Upper lobe of right lung (tissue), 1 donor: ENCODE data around the gene LMBR1L. TPM values are rescaled to one million over a fixed set of nuclear protein-coding genes. Genes with fewer than 3 reads are reported as not detected.

Experiments
- ATAC-seq: fragments of 200-7000 bp; cut with Tn5 transposase; one replicate; pipeline ENCODE4 v1.9.1; 2020; ENCODE audit warnings: mild to moderate bottlenecking, moderate library complexity
- DNase-seq: peaks from one replicate; pipeline ENCODE4 v3.0.0-alpha.2; 2020
- H3K27ac ChIP-seq: fragments of 200-600 bp; one replicate; pipeline ENCODE4 v1.8.0; 2022
- H3K27me3 ChIP-seq: fragments of 200-600 bp; one replicate; pipeline ENCODE4 v1.8.0; 2022; ENCODE audit warnings: mild to moderate bottlenecking
- H3K36me3 ChIP-seq: fragments of 200-600 bp; one replicate; pipeline ENCODE4 v1.8.0; 2022
- H3K4me1 ChIP-seq: fragments of 200-600 bp; one replicate; pipeline ENCODE4 v1.8.0; 2022
- H3K4me3 ChIP-seq: fragments of 200-600 bp; one replicate; pipeline ENCODE4 v1.8.0; 2022; ENCODE audit warnings: mild to moderate bottlenecking
- H3K9me3 ChIP-seq: fragments of 200-600 bp; one replicate; pipeline ENCODE4 v1.8.0; 2022
- intact Hi-C: fragments of 100-400 bp; cut with DNase I; formaldehyde crosslinking; loops from one replicate; pipeline ENCODE4 v1.11.0; 2022
- total RNA-seq: library from RNA; stranded (reverse); fragmentation: NEBNext Ultra II Directional; extraction: Animal tissue kit (Norgen Biotek cat#: 25700); gene quantifications from one replicate; pipeline ENCODE4 v1.2.1, GENCODE V29; 2021
- TF ChIP-seq, protein P1 (sequence below): fragments of 200-600 bp; IDR thresholded peaks from one replicate; pipeline ENCODE4 v1.8.0; 2022; ENCODE audit warnings: antibody characterized with exemption
- donor health status: DM: no; HTN: yes; CAD: no; lungs with severe emphysema.

The LMBR1L gene
- total RNA-seq, 1 donor from 2014 or later, result 54.3 TPM

DNA sequence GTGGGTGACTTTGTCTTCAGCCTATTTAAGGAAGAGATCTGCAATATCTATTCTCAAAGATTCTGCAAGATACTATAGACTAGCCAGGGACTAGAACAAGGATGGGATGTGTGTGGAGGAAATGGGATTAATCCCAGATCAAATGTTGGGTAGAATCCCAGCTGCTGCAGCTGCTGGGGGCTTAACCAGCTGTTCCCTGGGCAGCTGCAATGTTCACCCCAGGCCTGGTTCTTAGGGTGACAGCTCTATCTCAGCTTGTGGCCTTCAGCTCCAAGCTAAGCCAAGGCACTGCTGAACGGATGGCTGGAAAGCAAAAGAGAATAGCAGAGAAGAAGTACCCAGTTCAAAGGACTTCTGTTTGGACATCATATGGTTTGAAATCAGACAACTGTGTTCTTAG, 30.9 kb downstream of the LMBR1L start:
- DNase-seq, result no peak
- no peaks in the 10 kb centered on the region for H3K27me3 ChIP-seq
- TF ChIP-seq, protein P1, sequence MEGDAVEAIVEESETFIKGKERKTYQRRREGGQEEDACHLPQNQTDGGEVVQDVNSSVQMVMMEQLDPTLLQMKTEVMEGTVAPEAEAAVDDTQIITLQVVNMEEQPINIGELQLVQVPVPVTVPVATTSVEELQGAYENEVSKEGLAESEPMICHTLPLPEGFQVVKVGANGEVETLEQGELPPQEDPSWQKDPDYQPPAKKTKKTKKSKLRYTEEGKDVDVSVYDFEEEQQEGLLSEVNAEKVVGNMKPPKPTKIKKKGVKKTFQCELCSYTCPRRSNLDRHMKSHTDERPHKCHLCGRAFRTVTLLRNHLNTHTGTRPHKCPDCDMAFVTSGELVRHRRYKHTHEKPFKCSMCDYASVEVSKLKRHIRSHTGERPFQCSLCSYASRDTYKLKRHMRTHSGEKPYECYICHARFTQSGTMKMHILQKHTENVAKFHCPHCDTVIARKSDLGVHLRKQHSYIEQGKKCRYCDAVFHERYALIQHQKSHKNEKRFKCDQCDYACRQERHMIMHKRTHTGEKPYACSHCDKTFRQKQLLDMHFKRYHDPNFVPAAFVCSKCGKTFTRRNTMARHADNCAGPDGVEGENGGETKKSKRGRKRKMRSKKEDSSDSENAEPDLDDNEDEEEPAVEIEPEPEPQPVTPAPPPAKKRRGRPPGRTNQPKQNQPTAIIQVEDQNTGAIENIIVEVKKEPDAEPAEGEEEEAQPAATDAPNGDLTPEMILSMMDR, result no peak
- H3K9me3 ChIP-seq, result no peaks in the 10 kb centered on the region
- intact Hi-C loops, result loop anchor here (10.0 kb wide), 1 partner anchor 45 kb away; no protein-coding TSS in a partner anchor
- H3K4me3 ChIP-seq, result no peak overlapping the region
- H3K4me1 ChIP-seq, result no peaks in the 10 kb centered on the region
- ATAC-seq, result no peak
- no peaks in the 10 kb centered on the region for H3K36me3 ChIP-seq
- H3K27ac ChIP-seq, result no peak overlapping the region

DNA sequence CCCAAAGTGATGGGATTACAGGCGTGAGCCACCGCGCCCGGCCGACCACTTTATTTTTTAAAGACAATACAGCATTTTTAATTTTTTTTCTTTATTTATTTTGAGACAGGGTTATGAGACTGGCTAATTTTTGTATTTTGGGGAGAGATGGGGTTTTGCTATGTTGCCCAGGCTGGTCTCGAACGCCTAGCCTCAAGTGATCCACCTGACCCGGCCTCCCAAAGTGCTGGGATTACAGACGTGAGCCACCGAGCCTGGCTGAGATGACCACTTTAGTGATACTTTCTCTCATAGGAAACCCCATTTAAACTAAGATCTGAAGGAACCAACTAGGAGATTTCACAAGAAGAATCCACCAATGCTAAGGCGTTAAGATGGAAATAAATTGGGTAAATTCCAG, 39.7 kb downstream of the LMBR1L start:
- DNase-seq (no peak), ATAC-seq (no peak)
- Histone ChIP-seq H3K4me3 (no peak overlapping the region), H3K36me3 (no peaks in the 10 kb centered on the region), H3K9me3 (no peaks in the 10 kb centered on the region), H3K27ac (no peak overlapping the region), H3K4me1 (peaks cover 4% of the 10 kb centered on the region), H3K27me3 (no peaks in the 10 kb centered on the region)
- intact Hi-C loops, result loop anchor here (10.0 kb wide), 1 partner anchor 54 kb away; no protein-coding TSS in a partner anchor
- TF ChIP-seq, protein P1, result no peak

DNA sequence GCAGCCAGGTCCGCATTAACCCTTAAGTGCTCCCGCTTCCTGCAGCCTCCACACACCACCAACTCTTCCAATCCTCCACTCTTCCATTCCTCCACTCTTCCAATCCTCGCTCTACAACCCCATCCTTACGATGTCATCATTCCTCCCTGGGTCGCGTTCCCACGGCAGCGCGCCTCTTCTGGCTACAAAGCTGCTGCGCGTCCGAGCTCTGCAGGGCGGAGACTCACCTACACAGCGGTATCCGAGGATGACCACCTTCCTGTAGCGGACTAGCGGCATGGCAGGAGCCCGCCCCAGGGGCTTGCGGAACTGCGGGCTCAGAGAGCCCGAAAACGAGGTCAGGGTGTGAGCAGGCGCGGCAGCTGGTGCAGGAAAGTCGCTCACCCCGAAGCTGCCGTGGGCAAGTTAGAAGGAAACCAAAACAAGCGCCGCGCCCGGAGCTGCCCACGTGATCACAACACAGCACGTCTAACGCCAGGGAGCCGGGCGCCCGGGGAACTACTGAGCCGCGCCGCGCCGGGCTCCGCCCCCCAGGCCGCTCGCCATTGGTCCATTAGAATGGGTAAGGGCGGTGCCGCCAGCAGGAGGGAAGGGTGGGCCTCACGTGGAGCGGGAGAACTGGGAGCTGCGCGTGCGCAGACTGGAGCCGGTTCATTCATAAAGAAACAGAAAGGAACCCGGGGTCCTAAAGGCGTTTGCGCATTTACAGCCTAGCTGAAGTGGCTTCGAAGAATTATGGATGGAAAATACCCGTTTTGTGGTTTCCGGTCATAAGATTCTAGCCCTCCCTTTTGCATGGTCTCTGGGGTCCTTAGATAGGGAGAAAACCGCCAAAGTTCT, 40.9 kb downstream of the LMBR1L start, which contains the start of gene RHEBL1:
RHEBL1 (minus strand) TSS at position 473 of the 840 bp plus-strand sequence; CDS start at position 279, 194 bp downstream.
- Histone ChIP-seq H3K4me1 (peaks cover 4% of the 10 kb centered on the region), H3K9me3 (no peaks in the 10 kb centered on the region), H3K27me3 (no peaks in the 10 kb centered on the region), H3K36me3 (no peaks in the 10 kb centered on the region), H3K27ac (peak within 1 kb of the TSS; percentile 78), H3K4me3 (peak within 1 kb of the TSS; percentile 91)
- DNase-seq (peak; percentile 99), ATAC-seq (peak; percentile 100)
- intact Hi-C loops, result loop anchor here (10.0 kb wide), 1 partner anchor 55 kb away; no protein-coding TSS in a partner anchor
- TF ChIP-seq, protein P1, result peak; percentile 14

DNA sequence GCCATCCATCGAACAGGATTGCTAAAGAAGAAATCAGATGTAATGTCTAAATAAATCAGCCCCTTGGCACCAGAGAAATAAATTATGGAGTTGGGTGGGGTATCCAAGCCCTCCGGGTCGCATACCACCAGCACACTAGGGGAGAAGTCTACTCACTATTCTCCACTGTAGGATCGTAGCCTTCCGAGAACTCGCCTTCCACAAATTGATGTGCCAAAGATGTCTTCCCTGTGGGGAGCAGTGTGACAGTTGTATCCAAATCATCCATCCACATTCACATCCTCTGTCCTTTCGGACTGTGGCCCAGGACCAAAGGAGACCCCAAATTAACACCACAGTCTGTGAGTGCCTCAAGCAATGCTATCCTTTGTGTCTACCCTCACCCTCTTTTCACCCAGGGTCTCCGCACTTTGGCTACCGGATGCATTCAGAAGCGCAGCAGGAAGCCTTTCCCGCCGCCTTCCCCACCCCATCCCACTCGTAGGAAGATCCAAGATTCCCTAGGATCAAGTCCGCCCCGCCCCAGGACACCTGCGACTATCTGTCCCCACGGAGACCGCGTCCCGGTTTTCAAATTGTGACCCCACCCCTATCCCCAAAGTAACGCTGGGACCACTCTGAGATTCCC, 41.7 kb downstream of the LMBR1L start:
- Histone ChIP-seq H3K36me3 (no peaks in the 10 kb centered on the region), H3K4me3 (peak overlapping the region; percentile 91), H3K9me3 (no peaks in the 10 kb centered on the region), H3K27me3 (no peaks in the 10 kb centered on the region), H3K4me1 (peaks cover 4% of the 10 kb centered on the region), H3K27ac (no peak overlapping the region)
- intact Hi-C loops, result no loop called here
- ATAC-seq (no peak), DNase-seq (no peak)
- TF ChIP-seq, protein P1, result no peak

DNA sequence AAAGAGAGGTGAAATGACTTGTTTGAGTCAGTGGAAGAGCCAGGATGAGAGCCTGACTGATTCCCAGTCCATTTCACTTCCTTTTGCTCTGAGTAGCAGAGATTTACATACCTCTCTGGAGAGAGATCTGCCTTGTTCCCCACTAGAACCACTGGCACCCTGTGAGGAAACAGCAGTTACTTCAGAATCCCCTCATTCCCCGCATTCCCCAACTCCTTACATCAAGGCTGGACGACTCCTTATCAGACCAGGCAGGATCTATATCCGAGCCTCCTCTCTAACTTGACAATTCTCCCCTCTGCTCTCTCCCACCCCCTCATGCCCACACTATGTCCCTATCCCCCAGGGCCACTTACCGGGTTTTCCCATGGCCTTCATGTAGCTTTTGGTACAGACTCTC, 44.5 kb downstream of the LMBR1L start:
- H3K4me3 ChIP-seq, result no peak overlapping the region
- intact Hi-C loops, result no loop called here
- ATAC-seq, result no peak
- no peak for DNase-seq
- peaks cover 10% of the 10 kb centered on the region for H3K4me1 ChIP-seq
- no peak overlapping the region for H3K27ac ChIP-seq
- no peaks in the 10 kb centered on the region for H3K27me3 ChIP-seq
- no peaks in the 10 kb centered on the region for H3K36me3 ChIP-seq
- TF ChIP-seq, protein P1, result no peak
- H3K9me3 ChIP-seq, result no peaks in the 10 kb centered on the region
